MG63 (cell line): ENCODE data around the gene BICRAL. TPM values are rescaled to one million over a fixed set of nuclear protein-coding genes. Genes with fewer than 3 reads are reported as not detected.

Source experiments
- total RNA-seq: library from RNA; depleted of rRNA; stranded (reverse); fragments of >200 nt; shearing (Covaris generic); gene quantifications from 2 replicates; pipeline ENCODE4 v1.2.3, GENCODE V29; 2014; ENCODE audit warnings: low replicate concordance; rRNA removed

The BICRAL gene
- total RNA-seq, 1 experiment from 2014 or later = 0.40 TPM

Other genes starting within 250 kb of the BICRAL start
- gene UBR2, start 218.0 kb upstream of the BICRAL start, total RNA-seq = 8.8 and 13.9 TPM in 2 replicates
- not detected in 2 replicates for gene PRPH2, start 59.5 kb upstream of the BICRAL start, total RNA-seq
- 29.2 and 37.5 TPM in 2 replicates for gene TBCC, start 35.9 kb upstream of the BICRAL start, total RNA-seq
- 73.0 and 90.1 TPM in 2 replicates for gene RPL7L1, start 97.6 kb downstream of the BICRAL start, total RNA-seq
- not detected in 2 replicates for gene PTCRA, start 134.0 kb downstream of the BICRAL start, total RNA-seq
- 25.2 and 27.2 TPM in 2 replicates for gene CNPY3, start 147.4 kb downstream of the BICRAL start, total RNA-seq
- gene GNMT, start 178.7 kb downstream of the BICRAL start, total RNA-seq = not detected in 2 replicates
- gene PEX6, start 197.1 kb downstream of the BICRAL start, total RNA-seq = 17.7 and 33.5 TPM in 2 replicates
- gene PPP2R5D, start 202.5 kb downstream of the BICRAL start, total RNA-seq = 27.4 and 37.3 TPM in 2 replicates
- 62.9 and 75.6 TPM in 2 replicates for gene MEA1, start 231.9 kb downstream of the BICRAL start, total RNA-seq
- 34.4 and 51.7 TPM in 2 replicates for gene KLHDC3, start 232.2 kb downstream of the BICRAL start, total RNA-seq
- gene RRP36, start 239.6 kb downstream of the BICRAL start, total RNA-seq = 45.4 and 73.7 TPM in 2 replicates